H1 (cell line): ENCODE data around the gene KRT3. TPM values are rescaled to one million over a fixed set of nuclear protein-coding genes. Genes with fewer than 3 reads are reported as not detected.

ENCODE experiments used
- CTCF ChIA-PET: fragments of 300-600 bp; sonication (Branson Sonifier 250); formaldehyde crosslinking; loops from one replicate; lab custom pipeline; 2021; ENCODE audit not compliant: partially characterized antibody; lab: Charles Lee
- POLR2A ChIA-PET: fragments of 300-600 bp; sonication (Branson Sonifier 250); formaldehyde crosslinking; loops from one replicate; lab custom pipeline; 2021; ENCODE audit warnings: inconsistent platforms; ENCODE audit not compliant: partially characterized antibody; lab: Charles Lee
- DNase-seq, 2 experiments: peaks; one replicate each; pipeline versions ENCODE4 v3.0.0 to v3.0.0-alpha.2; 2010 to 2022; ENCODE audit warnings: low spot score in 2 of 2, low read depth in 1 of 2, mixed read lengths in 1 of 2
- FAIRE-seq: peaks from 2 replicates; lab custom pipeline; 2011; peaks lifted over from hg19 to GRCh38; lab: Jason Lieb, UNC
- H2AFZ ChIP-seq: 2 replicates; pipeline ENCODE4 v1.8.1; 2012; ENCODE audit warnings: low read length, inconsistent platforms
- H2AK5ac ChIP-seq: 2 replicates; pipeline ENCODE4 v1.6.1; 2013; ENCODE audit warnings: low read depth, low read length
- H2BK120ac ChIP-seq: replicated peaks from 2 replicates; pipeline ENCODE3; 2013; ENCODE audit warnings: low read depth, low read length, inconsistent platforms
- H2BK12ac ChIP-seq: 2 replicates; pipeline ENCODE4 v1.6.1; 2013; ENCODE audit warnings: low read depth, low read length
- H2BK15ac ChIP-seq: 2 replicates; pipeline ENCODE4 v1.6.1; 2013; ENCODE audit warnings: low read length
- H2BK20ac ChIP-seq: 2 replicates; pipeline ENCODE4 v1.6.1; 2013; ENCODE audit warnings: low read length
- H2BK5ac ChIP-seq: 2 replicates; pipeline ENCODE4 v1.6.1; 2013; ENCODE audit warnings: low read depth, low read length
- H3K14ac ChIP-seq: 2 replicates; pipeline ENCODE4 v1.6.1; 2013; ENCODE audit warnings: inconsistent platforms; ENCODE audit not compliant: insufficient read length
- H3K18ac ChIP-seq: 2 replicates; pipeline ENCODE4 v1.6.1; 2013; ENCODE audit warnings: low read length; ENCODE audit errors: extremely low read depth
- H3K23ac ChIP-seq: 2 replicates; pipeline ENCODE4 v1.6.1; 2013; ENCODE audit warnings: inconsistent platforms; ENCODE audit not compliant: insufficient read length
- H3K23me2 ChIP-seq: 2 replicates; pipeline ENCODE4 v1.6.1; 2013; ENCODE audit warnings: low read depth, low read length
- H3K27ac ChIP-seq: 2 replicates; pipeline ENCODE4 v1.6.1; 2011; ENCODE audit warnings: low read depth, low read length, inconsistent platforms
- H3K27me3 ChIP-seq, 4 experiments: replicated peaks in 1 of 4; 1 replicate in 1 of 4; 2 replicates in 3 of 4; pipeline versions ENCODE4 v1.6.1 to v1.8.1; 2011 to 2013; ENCODE audit warnings: low read length in 3 of 4, mild to moderate bottlenecking in 3 of 4, inconsistent platforms in 2 of 4, mixed read lengths in 2 of 4, moderate library complexity in 1 of 4; ENCODE audit not compliant: control insufficient read depth in 3 of 4, insufficient read depth in 3 of 4; ENCODE audit errors: extremely low read depth in 1 of 4
- H3K36me3 ChIP-seq, 4 experiments: 2 replicates each; pipeline versions ENCODE4 v1.6.1 to v1.8.1; 2011 to 2013; ENCODE audit warnings: mild to moderate bottlenecking in 4 of 4, low read length in 3 of 4, moderate library complexity in 2 of 4, control low read depth in 1 of 4, inconsistent platforms in 1 of 4; ENCODE audit not compliant: insufficient read depth in 4 of 4, control insufficient read depth in 2 of 4
- H3K4ac ChIP-seq: replicated peaks from 2 replicates; pipeline ENCODE3; 2013; ENCODE audit warnings: low read length, low read depth, mixed read lengths, inconsistent platforms; ENCODE audit not compliant: insufficient read length
- H3K4me1 ChIP-seq, 4 experiments: replicated peaks in 1 of 4; 1 replicate in 1 of 4; 2 replicates in 3 of 4; pipeline versions ENCODE4 v1.6.1 to v1.8.1; 2011 to 2013; ENCODE audit warnings: low read length in 3 of 4, inconsistent platforms in 2 of 4, mixed read lengths in 1 of 4; ENCODE audit not compliant: insufficient read depth in 4 of 4, control insufficient read depth in 3 of 4
- H3K4me2 ChIP-seq, 2 experiments: 2 replicates each; pipeline versions ENCODE4 v1.6.1 to v1.8.1; 2011 to 2013; ENCODE audit warnings: low read depth in 2 of 2, low read length in 2 of 2, control low read depth in 1 of 2, inconsistent platforms in 1 of 2, mild to moderate bottlenecking in 1 of 2; ENCODE audit not compliant: insufficient read depth in 1 of 2
- H3K4me3 ChIP-seq, 4 experiments: fragments of 200-600, 300-600 bp in 1 of 4; sonication (generic), shearing (Covaris generic), sonication (Bioruptor Twin) in 1 of 4; 2 replicates each; pipeline versions ENCODE4 v1.5.1 to v1.8.1; 2011 to 2016; ENCODE audit warnings: low read length in 4 of 4, low read depth in 3 of 4, control low read depth in 2 of 4, inconsistent platforms in 2 of 4, mild to moderate bottlenecking in 2 of 4, mixed read lengths in 1 of 4, moderate library complexity in 1 of 4; ENCODE audit not compliant: insufficient read depth in 2 of 4; ENCODE audit errors: extremely low read depth in 1 of 4
- H3K56ac ChIP-seq: replicated peaks from 2 replicates; pipeline ENCODE3; 2013; ENCODE audit warnings: low read depth, mild to moderate bottlenecking, mixed read lengths, low read length, inconsistent platforms; ENCODE audit not compliant: insufficient read length
- H3K79me1 ChIP-seq: 2 replicates; pipeline ENCODE4 v1.6.1; 2013; ENCODE audit warnings: low read depth, low read length, control low read depth
- H3K79me2 ChIP-seq, 2 experiments: 2 replicates each; pipeline versions ENCODE4 v1.6.1 to v1.8.1; 2012 to 2013; ENCODE audit warnings: low read length in 2 of 2, mild to moderate bottlenecking in 2 of 2, inconsistent platforms in 1 of 2; ENCODE audit not compliant: insufficient read depth in 2 of 2, control insufficient read depth in 1 of 2
- H3K9ac ChIP-seq, 4 experiments: replicated peaks in 1 of 4; 1 replicate in 1 of 4; 2 replicates in 3 of 4; pipeline versions ENCODE4 v1.6.1 to v1.8.1; 2011 to 2013; ENCODE audit warnings: low read depth in 3 of 4, low read length in 3 of 4, control low read depth in 2 of 4, mild to moderate bottlenecking in 2 of 4, moderate library complexity in 2 of 4, inconsistent platforms in 1 of 4; ENCODE audit errors: extremely low read depth in 1 of 4
- H3K9me3 ChIP-seq, 2 experiments: 2 replicates each; pipeline versions ENCODE4 v1.6.1 to v1.8.1; 2012 to 2013; ENCODE audit warnings: mild to moderate bottlenecking in 2 of 2, moderate library complexity in 2 of 2, control low read depth in 1 of 2, inconsistent platforms in 1 of 2, low read depth in 1 of 2, low read length in 1 of 2, mixed read lengths in 1 of 2; ENCODE audit not compliant: insufficient read depth in 2 of 2
- H4K20me1 ChIP-seq, 2 experiments: replicated peaks in 1 of 2; 2 replicates each; pipeline versions ENCODE3 to v1.8.1; 2011 to 2013; ENCODE audit warnings: inconsistent platforms in 2 of 2, low read length in 2 of 2, mild to moderate bottlenecking in 1 of 2; ENCODE audit not compliant: insufficient read depth in 2 of 2, control insufficient read depth in 1 of 2
- H4K5ac ChIP-seq: 2 replicates; pipeline ENCODE4 v1.6.1; 2013; ENCODE audit warnings: low read length, low read depth, mixed read lengths, inconsistent platforms; ENCODE audit not compliant: insufficient read length
- H4K8ac ChIP-seq: 2 replicates; pipeline ENCODE4 v1.8.0; 2013; ENCODE audit warnings: mild to moderate bottlenecking, moderate library complexity, low read length, inconsistent platforms; ENCODE audit not compliant: insufficient read depth; ENCODE audit errors: extremely low read depth
- H4K91ac ChIP-seq: replicated peaks from 2 replicates; pipeline ENCODE3; 2013; ENCODE audit warnings: low read length, mixed read lengths, inconsistent platforms; ENCODE audit not compliant: insufficient read length
- CREB1 ChIP-seq: IDR thresholded peaks from 2 replicates; pipeline ENCODE4 v1.6.1; 2012; ENCODE audit warnings: inconsistent platforms
- FOSL1 ChIP-seq: IDR thresholded peaks from 2 replicates; pipeline ENCODE4 v1.6.1; 2011; ENCODE audit warnings: mild to moderate bottlenecking, low read depth, low read length, moderate library complexity; ENCODE audit not compliant: insufficient read depth
- JUND ChIP-seq: IDR thresholded peaks from 2 replicates; pipeline ENCODE4 v1.6.1; 2011; ENCODE audit warnings: mild to moderate bottlenecking, improper control_type of control experiment, low read length
- POLR2A ChIP-seq, 2 experiments: IDR thresholded peaks; 1 replicate in 1 of 2; 2 replicates in 1 of 2; pipeline ENCODE4 v1.6.1; 2011; ENCODE audit warnings: low read depth in 2 of 2, low read length in 2 of 2, mild to moderate bottlenecking in 2 of 2; ENCODE audit errors: control extremely low read depth in 1 of 2
- POLR2AphosphoS5 ChIP-seq: IDR thresholded peaks from 2 replicates; pipeline ENCODE4 v1.6.1; 2011; ENCODE audit warnings: low read depth, low read length
- RXRA ChIP-seq: IDR thresholded peaks from 2 replicates; pipeline ENCODE4 v1.6.1; 2011; ENCODE audit warnings: low read depth, mild to moderate bottlenecking, low read length, moderate library complexity; ENCODE audit not compliant: insufficient read depth
- TBP ChIP-seq: IDR thresholded peaks from 2 replicates; pipeline ENCODE4 v1.6.1; 2011; ENCODE audit warnings: low read depth, low read length, improper control_type of control experiment
- WGBS, 2 experiments: shearing (Covaris generic) in 1 of 2; methylation state at CpG; one replicate each; pipeline versions ENCODE4 v1.1.6 to v1.1.7; 2013 to 2015; ENCODE audit warnings: low lambda C conversion rate in 2 of 2, mixed read lengths in 2 of 2, inconsistent platforms in 1 of 2, low coverage in 1 of 2, missing lambda C conversion rate in 1 of 2; ENCODE audit not compliant: insufficient replicate concordance in 2 of 2, insufficient coverage in 1 of 2, insufficient read length in 1 of 2; ENCODE audit errors: extremely low coverage in 1 of 2, missing lambda C conversion rate in 1 of 2; 5-methylcytosine and 5-hydroxymethylcytosine counted together
- polyA plus RNA-seq, 7 experiments: library from polyadenylated mRNA; depleted of rRNA in 3 of 7; stranded (reverse) in 5 of 7; unstranded in 2 of 7; fragments of >200 nt in 5 of 7; fragments of 200-250 nt in 2 of 7; gene quantifications; 1 replicate in 5 of 7; 2 replicates in 1 of 7; 4 replicates in 1 of 7; pipeline versions ENCODE4 v1.2.1 to v1.2.3, GENCODE V29; 2011 to 2013; ENCODE audit warnings: missing spikeins in 2 of 7, mixed read lengths in 2 of 7
- total RNA-seq: library from RNA; stranded (reverse); fragmentation: NEBNext Ultra II Directional; extraction: Animal tissue kit (Norgen Biotek cat#: 25700); gene quantifications from 2 replicates; pipeline ENCODE4 v1.2.1, GENCODE V29; 2021

The KRT3 gene
- total and polyA plus RNA-seq, 2 of the 8 experiments (the other 6 are each of a cell fraction or from before 2014, with no cell fraction given): not detected

GRCh38 chr12:52839436-52840105, 43.7 kb upstream of the KRT3 start:
- no peak overlapping the region for H3K9ac ChIP-seq
- no peaks in the 10 kb centered on the region for H3K79me1 ChIP-seq
- no peak overlapping the region for H2AK5ac ChIP-seq
- H3K14ac ChIP-seq: no peak overlapping the region
- no peak overlapping the region for H4K8ac ChIP-seq
- no peak overlapping the region for H3K27ac ChIP-seq
- H3K23me2 ChIP-seq: no peaks in the 10 kb centered on the region
- H2BK5ac ChIP-seq: no peak overlapping the region
- TF ChIP-seq TBP (no peak), JUND (no peak), FOSL1 (no peak), CREB1 (no peak), POLR2A (IDR thresholded peaks at IDR 0.05; ENCODE audit: control extremely low read depth in 1 of 2, low read depth in 2 of 2, low read length in 2 of 2) (no peak), RXRA (no peak), POLR2AphosphoS5 (no peak)
- H3K9me3 ChIP-seq: no peaks in the 10 kb centered on the region; a peak in 1 of 4 replicates
- no peak overlapping the region for H3K23ac ChIP-seq
- no peak overlapping the region for H3K18ac ChIP-seq
- H3K79me2 ChIP-seq: no peaks in the 10 kb centered on the region
- no peak overlapping the region for H3K56ac ChIP-seq
- H3K4me1 ChIP-seq: no peaks in the 10 kb centered on the region
- H3K36me3 ChIP-seq: no peaks in the 10 kb centered on the region
- H3K4ac ChIP-seq: no peak overlapping the region
- H3K4me2 ChIP-seq: no peak overlapping the region
- H2BK12ac ChIP-seq: no peak overlapping the region
- FAIRE-seq (no peak), DNase-seq (no peak)
- POLR2A ChIA-PET: interaction anchor here (0.5 kb wide), 1 partner anchor 797 kb away, joined by 3 read pairs; no protein-coding TSS in a partner anchor
- CTCF ChIA-PET: interaction anchor here (0.9 to 2.2 kb wide), 13 partner anchors 11 to 444 kb away, joined by 3 to 7 read pairs (median 4); no protein-coding TSS in a partner anchor
- H2BK120ac ChIP-seq: no peak overlapping the region
- no peak overlapping the region for H2AFZ ChIP-seq
- no peak overlapping the region for H2BK15ac ChIP-seq
- no peak overlapping the region for H4K91ac ChIP-seq
- H4K5ac ChIP-seq: no peak overlapping the region
- no peaks in the 10 kb centered on the region for H4K20me1 ChIP-seq
- no peak overlapping the region for H2BK20ac ChIP-seq
- H3K4me3 ChIP-seq: no peak overlapping the region
- WGBS, 2 experiments: 91% methylated on average over 17 of the region's 18 CpGs; no CpG with 5 or more reads in 1 of the 2 experiments
- H3K27me3 ChIP-seq: peaks cover 0 to 2% (median 0%) of the 10 kb centered on the region in 4 experiments; a peak in 1 of 7 replicates
